Body of pancreas (tissue), 4 donors: Measurements from ENCODE around the gene NAT9.

ENCODE experiments used
- POLR2A ChIP-seq, 3 donors: fragments of 450-650 bp; IDR thresholded peaks; one replicate each; pipeline ENCODE4 v1.6.1; 2016; ENCODE audit warnings: antibody characterized with exemption in 3 of 3, mild to moderate bottlenecking in 2 of 3
- TF ChIP-seq, protein P1 (sequence below), 7 experiments: fragments of 450-650 bp in 4 of 7; fragments of 200-600 bp in 3 of 7; sonication (generic) in 3 of 7; IDR thresholded peaks; one replicate each; pipeline ENCODE4 v1.5.1; 2016 to 2019; ENCODE audit warnings: antibody characterized with exemption in 7 of 7

DNA sequence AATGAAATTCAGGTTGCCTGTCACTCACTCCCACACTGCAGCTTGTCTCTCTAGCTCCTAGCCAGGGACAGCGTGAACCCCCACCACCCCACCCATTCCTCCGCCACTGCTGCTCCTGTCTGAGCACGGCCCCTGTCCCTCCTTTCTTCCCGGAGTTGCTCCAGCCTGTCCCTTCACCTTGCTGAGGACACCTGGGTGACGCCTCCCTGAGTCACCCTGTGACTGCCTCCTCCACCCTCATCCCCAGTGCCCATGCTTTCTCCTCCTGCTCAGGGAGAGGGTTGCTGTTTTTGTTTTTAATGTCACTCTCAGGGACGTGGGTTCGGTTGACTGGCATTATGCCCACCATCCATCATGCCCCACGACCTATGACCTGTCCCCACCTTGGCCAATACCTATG is 25.8 kb upstream of the NAT9 start:
- TF ChIP-seq, protein P1, sequence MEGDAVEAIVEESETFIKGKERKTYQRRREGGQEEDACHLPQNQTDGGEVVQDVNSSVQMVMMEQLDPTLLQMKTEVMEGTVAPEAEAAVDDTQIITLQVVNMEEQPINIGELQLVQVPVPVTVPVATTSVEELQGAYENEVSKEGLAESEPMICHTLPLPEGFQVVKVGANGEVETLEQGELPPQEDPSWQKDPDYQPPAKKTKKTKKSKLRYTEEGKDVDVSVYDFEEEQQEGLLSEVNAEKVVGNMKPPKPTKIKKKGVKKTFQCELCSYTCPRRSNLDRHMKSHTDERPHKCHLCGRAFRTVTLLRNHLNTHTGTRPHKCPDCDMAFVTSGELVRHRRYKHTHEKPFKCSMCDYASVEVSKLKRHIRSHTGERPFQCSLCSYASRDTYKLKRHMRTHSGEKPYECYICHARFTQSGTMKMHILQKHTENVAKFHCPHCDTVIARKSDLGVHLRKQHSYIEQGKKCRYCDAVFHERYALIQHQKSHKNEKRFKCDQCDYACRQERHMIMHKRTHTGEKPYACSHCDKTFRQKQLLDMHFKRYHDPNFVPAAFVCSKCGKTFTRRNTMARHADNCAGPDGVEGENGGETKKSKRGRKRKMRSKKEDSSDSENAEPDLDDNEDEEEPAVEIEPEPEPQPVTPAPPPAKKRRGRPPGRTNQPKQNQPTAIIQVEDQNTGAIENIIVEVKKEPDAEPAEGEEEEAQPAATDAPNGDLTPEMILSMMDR (IDR thresholded peaks at IDR 0.05), result no peak
- no peak for TF ChIP-seq POLR2A (IDR thresholded peaks at IDR 0.05)
